Neural cell (in vitro differentiated cells): Measurements from ENCODE around the gene DLX6. TPM values are rescaled to one million over a fixed set of nuclear protein-coding genes. Genes with fewer than 3 reads are reported as not detected.

Experiments used
- H2AFZ ChIP-seq: fragments of 200-600, 300-800 bp; sonication (generic), shearing (Covaris generic); 2 replicates; pipeline ENCODE4 v1.6.0; 2014; ENCODE audit warnings: low read depth, mild to moderate bottlenecking, antibody characterized with exemption, low read length, moderate library complexity
- H3F3A ChIP-seq: fragments of 200-600 bp; shearing (Covaris generic); 2 replicates; pipeline ENCODE4 v1.6.1; 2016; ENCODE audit warnings: mild to moderate bottlenecking, moderate library complexity, mixed read lengths, antibody characterized with exemption, low read length; ENCODE audit not compliant: insufficient read depth, poor library complexity, severe bottlenecking
- H3K27ac ChIP-seq: fragments of 200-600, 300-800 bp; sonication (generic), shearing (Covaris generic); 2 replicates; pipeline ENCODE4 v1.5.1; 2014; ENCODE audit warnings: mild to moderate bottlenecking, low read length, moderate library complexity
- H3K27me3 ChIP-seq: fragments of 300-800, 200-600 bp; sonication (generic), shearing (Covaris generic); 2 replicates; pipeline ENCODE4 v1.6.0; 2014; ENCODE audit warnings: mild to moderate bottlenecking, low read depth, low read length, moderate library complexity; ENCODE audit not compliant: insufficient read depth
- H3K36me3 ChIP-seq: fragments of 300-800, 200-600 bp; sonication (generic), shearing (Covaris generic); 2 replicates; pipeline ENCODE4 v1.5.1; 2014; ENCODE audit warnings: mild to moderate bottlenecking, antibody characterized with exemption, low read length, moderate library complexity; ENCODE audit not compliant: insufficient read depth
- H3K4me2 ChIP-seq: fragments of 300-800, 200-600 bp; sonication (generic), shearing (Covaris generic); 2 replicates; pipeline ENCODE4 v1.6.0; 2014; ENCODE audit warnings: mild to moderate bottlenecking, low read length
- H3K4me3 ChIP-seq: fragments of 300-800, 200-600 bp; sonication (generic), shearing (Covaris generic); 2 replicates; pipeline ENCODE4 v1.5.1; 2014; ENCODE audit warnings: mild to moderate bottlenecking, low read length, moderate library complexity
- H3K79me2 ChIP-seq: fragments of 200-600 bp; shearing (Covaris generic); replicated peaks from 2 replicates; pipeline ENCODE4 v1.6.0; 2014; ENCODE audit warnings: mild to moderate bottlenecking, low read length, moderate library complexity; ENCODE audit not compliant: insufficient read depth
- H3K9ac ChIP-seq: fragments of 300-800, 200-600 bp; sonication (generic), shearing (Covaris generic); 2 replicates; pipeline ENCODE4 v1.6.1; 2016; ENCODE audit warnings: mild to moderate bottlenecking, low read length, mixed read lengths
- H3K9me2 ChIP-seq: fragments of 200-600 bp; shearing (Covaris generic); 2 replicates; pipeline ENCODE4 v1.6.1; 2016; ENCODE audit warnings: mild to moderate bottlenecking, low read length, mixed read lengths; ENCODE audit not compliant: insufficient read depth
- H3K9me3 ChIP-seq: fragments of 200-600, 300-800 bp; sonication (generic), shearing (Covaris generic); 2 replicates; pipeline ENCODE4 v1.6.1; 2016; ENCODE audit warnings: mild to moderate bottlenecking, mixed run types, low read length, moderate library complexity, mixed read lengths
- H4K20me1 ChIP-seq: fragments of 200-600 bp; shearing (Covaris generic); 2 replicates; pipeline ENCODE4 v1.6.1; 2016; ENCODE audit warnings: mild to moderate bottlenecking, mixed run types; ENCODE audit not compliant: insufficient read depth
- CTCF ChIP-seq: fragments of 450-650 bp; IDR thresholded peaks from 2 replicates; pipeline ENCODE4 v1.5.1; 2014; ENCODE audit warnings: antibody characterized with exemption, mild to moderate bottlenecking, moderate library complexity; ENCODE audit not compliant: poor library complexity, severe bottlenecking
- EP300 ChIP-seq: fragments of 450-650 bp; conservative IDR thresholded peaks from 2 replicates; pipeline ENCODE4 v1.6.1; 2014; ENCODE audit warnings: antibody characterized with exemption, mild to moderate bottlenecking, moderate library complexity; ENCODE audit not compliant: poor library complexity, severe bottlenecking
- EZH2 ChIP-seq: fragments of 200-600, 300-800 bp; shearing (Covaris generic), sonication (generic); IDR thresholded peaks from 2 replicates; pipeline ENCODE4 v1.6.1; 2014; ENCODE audit warnings: antibody characterized with exemption, low read length, borderline replicate concordance, mild to moderate bottlenecking; ENCODE audit not compliant: insufficient read depth, poor library complexity, severe bottlenecking
- MXI1 ChIP-seq: fragments of 450-650 bp; conservative IDR thresholded peaks from 2 replicates; pipeline ENCODE4 v1.6.1; 2014; ENCODE audit warnings: antibody characterized with exemption, mild to moderate bottlenecking; ENCODE audit not compliant: poor library complexity, severe bottlenecking
- POLR2AphosphoS5 ChIP-seq: IDR thresholded peaks from 2 replicates; pipeline ENCODE4 v1.6.1; 2012
- RAD21 ChIP-seq: fragments of 450-650 bp; conservative IDR thresholded peaks from 2 replicates; pipeline ENCODE4 v1.6.1; 2014; ENCODE audit warnings: antibody characterized with exemption, mild to moderate bottlenecking, moderate library complexity
- REST ChIP-seq: IDR thresholded peaks from 2 replicates; pipeline ENCODE4 v1.6.1; 2012; ENCODE audit warnings: borderline replicate concordance
- SMC3 ChIP-seq: fragments of 450-650 bp; conservative IDR thresholded peaks from 2 replicates; pipeline ENCODE4 v1.6.1; 2014; ENCODE audit warnings: antibody characterized with exemption, mild to moderate bottlenecking, moderate library complexity; ENCODE audit not compliant: poor library complexity
- TAF1 ChIP-seq: IDR thresholded peaks from 2 replicates; pipeline ENCODE4 v1.6.1; 2012; ENCODE audit warnings: low read depth
- polyA plus RNA-seq: library from polyadenylated mRNA; depleted of rRNA; stranded (reverse); fragments of >200 nt; gene quantifications from 2 replicates; pipeline ENCODE4 v1.2.3, GENCODE V29; 2014

DLX6 gene
- polyA plus RNA-seq, 1 donor from 2014 or later: 58.8 TPM

- H3K4me2 ChIP-seq: peak overlapping the region; percentile 100
These were observed 2.2 kb downstream of the DLX6 start for GRCh38 chr7:97007583-97007861.

GRCh38 chr7:97008275-97008917 is 3.0 kb downstream of the DLX6 start:
- Histone ChIP-seq H3K4me3 (peak overlapping the region; percentile 87), H3K27me3 (peaks cover 14% of the 10 kb centered on the region), H3F3A (peaks cover 14% of the 10 kb centered on the region), H3K9me2 (no peaks in the 10 kb centered on the region), H3K4me2 (peak overlapping the region; percentile 100), H3K27ac (peak overlapping the region; percentile 100), H2AFZ (no peak overlapping the region), H4K20me1 (peaks cover 8% of the 10 kb centered on the region), H3K79me2 (peaks cover 86% of the 10 kb centered on the region), H3K36me3 (peaks cover 11% of the 10 kb centered on the region), H3K9ac (peak overlapping the region; percentile 99), H3K9me3 (no peaks in the 10 kb centered on the region)
- TF ChIP-seq REST (peak; percentile 81), TAF1 (peak; percentile 38), CTCF (no peak), POLR2AphosphoS5 (peak; percentile 54), MXI1 (no peak), RAD21 (no peak)

More at GRCh38 chr7:97007583-97007861, 2.2 kb downstream of the DLX6 start:
- H4K20me1 ChIP-seq: peaks cover 8% of the 10 kb centered on the region
- H3K9me3 ChIP-seq: no peaks in the 10 kb centered on the region
- peak overlapping the region; percentile 87 for H3K4me3 ChIP-seq
- peak overlapping the region; percentile 100 for H3K27ac ChIP-seq
- H3K27me3 ChIP-seq: peaks cover 14% of the 10 kb centered on the region
- no peaks in the 10 kb centered on the region for H3K9me2 ChIP-seq
- peaks cover 14% of the 10 kb centered on the region for H3F3A ChIP-seq
- no peak overlapping the region for H2AFZ ChIP-seq
- TF ChIP-seq EZH2 (no peak), REST (no peak), CTCF (no peak), MXI1 (no peak), POLR2AphosphoS5 (no peak), TAF1 (no peak), EP300 (no peak), RAD21 (no peak), SMC3 (no peak)
- peaks cover 87% of the 10 kb centered on the region for H3K79me2 ChIP-seq
- H3K9ac ChIP-seq: peak overlapping the region; percentile 99
- peaks cover 11% of the 10 kb centered on the region for H3K36me3 ChIP-seq
